Mononuclear cell (primary cell): ENCODE results near the gene SLC22A12. TPM values are rescaled to one million over a fixed set of nuclear protein-coding genes. Genes with fewer than 3 reads are reported as not detected.

Experiments used
- H3K27me3 ChIP-seq: 2 replicates; pipeline ENCODE4 v1.6.0; 2011; ENCODE audit warnings: low read length, control low read depth; ENCODE audit not compliant: insufficient read depth
- H3K4me1 ChIP-seq: 2 replicates; pipeline ENCODE4 v1.5.1; 2011; ENCODE audit warnings: mild to moderate bottlenecking, low read length, control low read depth; ENCODE audit not compliant: insufficient read depth
- H3K4me3 ChIP-seq: 2 replicates; pipeline ENCODE4 v1.5.1; 2011; ENCODE audit warnings: mild to moderate bottlenecking, low read length, moderate library complexity
- H3K9me3 ChIP-seq: 2 replicates; pipeline ENCODE4 v1.5.1; 2011; ENCODE audit warnings: low read depth, mild to moderate bottlenecking, control low read depth, low read length
- total RNA-seq: library from RNA; depleted of rRNA; stranded (reverse); fragments of >200 nt; gene quantifications from one replicate; pipeline ENCODE4 v1.2.3, GENCODE V29; 2012

Gene SLC22A12
- total RNA-seq, 1 donor, result not detected

- H3K9me3 ChIP-seq, result no peaks in the 10 kb centered on the region
- H3K4me3 ChIP-seq, result no peak overlapping the region
- H3K27me3 ChIP-seq, result no peaks in the 10 kb centered on the region
- peaks cover 10% of the 10 kb centered on the region for H3K4me1 ChIP-seq
These were observed 22.6 kb downstream of the SLC22A12 start for GRCh38 chr11:64613648-64614047.

GRCh38 chr11:64614917-64615316 is 23.9 kb downstream of the SLC22A12 start:
- H3K4me1 ChIP-seq, result peaks cover 10% of the 10 kb centered on the region
- no peaks in the 10 kb centered on the region for H3K27me3 ChIP-seq
- H3K4me3 ChIP-seq, result no peak overlapping the region
- H3K9me3 ChIP-seq, result no peaks in the 10 kb centered on the region

DNA sequence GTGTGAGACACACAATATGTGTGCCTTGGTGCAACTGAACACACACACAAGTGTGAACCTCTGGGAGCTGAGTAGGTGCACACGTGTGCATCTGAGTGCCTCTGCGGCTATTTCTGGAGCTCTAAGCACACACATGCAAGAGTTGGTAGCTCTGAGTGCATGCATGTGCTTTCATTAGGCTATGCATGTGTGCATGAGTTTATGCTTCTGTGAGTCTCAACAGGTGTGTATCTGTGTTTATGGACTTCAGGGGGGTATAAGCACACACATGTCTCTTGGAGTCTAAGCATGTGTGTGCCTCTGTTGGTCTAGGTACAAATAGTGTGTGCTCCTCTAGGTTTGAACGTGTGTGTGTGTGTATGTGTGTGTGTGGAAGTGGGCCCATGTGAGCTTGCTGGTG is 25.8 kb downstream of the SLC22A12 start:
- Histone ChIP-seq H3K4me3 (no peak overlapping the region), H3K27me3 (no peaks in the 10 kb centered on the region), H3K9me3 (no peaks in the 10 kb centered on the region), H3K4me1 (peaks cover 5% of the 10 kb centered on the region)

GRCh38 chr11:64619196-64619595 is 28.2 kb downstream of the SLC22A12 start:
- no peaks in the 10 kb centered on the region for H3K27me3 ChIP-seq
- no peak overlapping the region for H3K4me3 ChIP-seq
- H3K9me3 ChIP-seq, result no peaks in the 10 kb centered on the region
- peaks cover 3% of the 10 kb centered on the region for H3K4me1 ChIP-seq

GRCh38 chr11:64619811-64620380 is 28.9 kb downstream of the SLC22A12 start:
- H3K4me1 ChIP-seq, result peaks cover 10% of the 10 kb centered on the region
- H3K27me3 ChIP-seq, result no peaks in the 10 kb centered on the region
- no peak overlapping the region for H3K4me3 ChIP-seq
- no peaks in the 10 kb centered on the region for H3K9me3 ChIP-seq

GRCh38 chr11:64620381-64620971 is 29.5 kb downstream of the SLC22A12 start:
- Histone ChIP-seq H3K4me3 (no peak overlapping the region), H3K27me3 (no peaks in the 10 kb centered on the region), H3K4me1 (peaks cover 16% of the 10 kb centered on the region)

GRCh38 chr11:64621283-64622019 is 30.4 kb downstream of the SLC22A12 start:
- Histone ChIP-seq H3K4me3 (no peak overlapping the region), H3K4me1 (peaks cover 24% of the 10 kb centered on the region), H3K9me3 (no peaks in the 10 kb centered on the region), H3K27me3 (no peaks in the 10 kb centered on the region)

More at GRCh38 chr11:64620381-64620971, 29.5 kb downstream of the SLC22A12 start:
- no peaks in the 10 kb centered on the region for H3K9me3 ChIP-seq

DNA sequence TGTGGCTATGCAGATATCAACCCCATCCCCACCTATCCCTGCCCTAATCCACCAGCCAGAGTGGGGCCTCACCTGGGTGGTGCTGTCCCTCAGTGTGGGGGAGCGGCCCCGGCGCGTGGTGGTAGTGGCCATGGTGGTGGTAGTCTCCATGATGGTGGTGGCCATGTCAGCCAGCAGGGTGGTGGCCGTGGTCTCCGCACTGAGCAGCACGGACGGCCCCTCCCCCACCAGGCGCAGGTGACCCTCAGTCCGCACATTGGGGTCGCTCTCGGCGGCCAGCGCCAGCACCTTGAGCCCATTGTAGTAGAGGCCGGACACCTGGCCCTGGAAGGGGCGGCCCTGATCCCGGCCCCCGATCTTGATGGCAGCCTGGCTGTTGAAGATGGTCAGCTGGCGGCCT is 31.7 kb downstream of the SLC22A12 start:
- H3K4me1 ChIP-seq, result peaks cover 24% of the 10 kb centered on the region
- H3K4me3 ChIP-seq, result no peak overlapping the region
- no peaks in the 10 kb centered on the region for H3K27me3 ChIP-seq
- no peaks in the 10 kb centered on the region for H3K9me3 ChIP-seq

DNA sequence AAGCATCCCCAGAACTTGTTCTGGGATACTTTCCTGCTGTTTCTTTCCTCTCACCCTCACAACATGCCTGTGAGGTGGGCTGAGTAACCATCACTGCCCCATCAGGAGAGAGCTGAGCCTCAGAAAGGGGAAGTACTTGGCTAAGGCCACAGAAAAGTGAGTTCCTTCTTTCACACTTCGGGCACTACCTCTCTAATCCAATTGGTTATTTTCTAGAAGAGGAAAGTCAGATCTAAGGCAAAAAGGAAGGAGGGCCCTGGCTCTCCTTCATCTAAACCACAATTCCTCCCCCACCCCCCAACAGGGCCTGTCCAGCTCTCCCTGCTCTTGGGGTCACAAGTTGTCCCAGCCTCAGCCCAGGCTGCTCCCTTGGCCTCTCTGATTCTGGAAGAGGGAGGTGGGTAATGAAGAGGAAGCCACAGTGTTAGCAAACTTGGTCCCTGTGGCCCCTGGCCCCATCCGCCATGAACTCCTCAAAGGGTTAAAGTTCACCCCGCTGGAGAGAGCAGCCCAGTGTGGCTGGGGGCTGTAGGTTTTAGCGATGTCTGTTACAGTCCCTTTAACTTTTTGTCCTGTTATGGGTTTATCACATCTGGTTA is 34.0 kb downstream of the SLC22A12 start:
- no peaks in the 10 kb centered on the region for H3K27me3 ChIP-seq
- H3K4me1 ChIP-seq, result peaks cover 24% of the 10 kb centered on the region
- H3K4me3 ChIP-seq, result no peak overlapping the region
- H3K9me3 ChIP-seq, result no peaks in the 10 kb centered on the region

DNA sequence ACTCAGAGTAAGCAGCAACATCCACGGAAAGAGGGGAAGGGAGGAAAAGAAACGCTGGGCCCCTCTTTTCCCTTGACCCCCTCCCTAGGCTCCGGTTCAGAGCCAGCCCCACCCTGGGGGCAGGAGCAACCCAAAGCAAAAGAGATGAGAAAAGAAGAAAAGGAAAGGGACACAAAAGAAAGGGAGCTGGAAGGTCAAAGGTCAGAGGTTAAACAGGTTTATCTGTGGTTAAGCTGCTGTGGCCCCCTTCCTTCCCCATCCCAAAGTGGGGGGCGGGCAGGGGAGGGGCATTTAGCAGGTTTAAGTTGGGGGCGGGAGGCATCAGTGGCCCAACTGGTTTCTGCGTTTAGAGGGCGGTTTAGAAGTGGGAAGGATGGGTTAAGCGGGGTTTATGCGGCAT is 35.6 kb downstream of the SLC22A12 start:
- Histone ChIP-seq H3K4me1 (peaks cover 24% of the 10 kb centered on the region), H3K9me3 (no peaks in the 10 kb centered on the region), H3K27me3 (no peaks in the 10 kb centered on the region), H3K4me3 (no peak overlapping the region)

DNA sequence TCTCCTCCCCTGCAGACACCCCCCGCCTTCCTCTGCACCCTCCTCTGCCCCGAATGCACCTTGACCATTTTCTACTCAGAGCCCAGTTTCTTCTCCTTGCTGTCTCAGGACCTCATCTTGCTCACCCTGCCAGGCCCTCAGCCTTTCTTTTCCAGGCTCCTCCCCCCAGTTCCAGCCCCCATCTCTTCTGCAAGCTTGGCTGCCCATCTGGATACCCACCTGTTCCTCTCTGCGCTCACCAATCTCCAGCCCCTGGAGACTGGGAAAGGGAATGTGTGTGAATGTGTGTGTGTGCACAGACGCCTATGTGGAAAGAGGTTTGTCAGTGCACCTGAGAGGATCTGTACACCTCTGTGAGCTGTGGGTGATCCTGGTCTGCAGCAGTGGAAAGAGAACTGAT is 36.4 kb downstream of the SLC22A12 start:
- H3K27me3 ChIP-seq, result no peaks in the 10 kb centered on the region
- peaks cover 24% of the 10 kb centered on the region for H3K4me1 ChIP-seq
- no peak overlapping the region for H3K4me3 ChIP-seq
- no peaks in the 10 kb centered on the region for H3K9me3 ChIP-seq

- Histone ChIP-seq H3K9me3 (no peaks in the 10 kb centered on the region), H3K27me3 (no peaks in the 10 kb centered on the region), H3K4me1 (peaks cover 25% of the 10 kb centered on the region), H3K4me3 (no peak overlapping the region)
These were observed 37.6 kb downstream of the SLC22A12 start for GRCh38 chr11:64628596-64628995.

DNA sequence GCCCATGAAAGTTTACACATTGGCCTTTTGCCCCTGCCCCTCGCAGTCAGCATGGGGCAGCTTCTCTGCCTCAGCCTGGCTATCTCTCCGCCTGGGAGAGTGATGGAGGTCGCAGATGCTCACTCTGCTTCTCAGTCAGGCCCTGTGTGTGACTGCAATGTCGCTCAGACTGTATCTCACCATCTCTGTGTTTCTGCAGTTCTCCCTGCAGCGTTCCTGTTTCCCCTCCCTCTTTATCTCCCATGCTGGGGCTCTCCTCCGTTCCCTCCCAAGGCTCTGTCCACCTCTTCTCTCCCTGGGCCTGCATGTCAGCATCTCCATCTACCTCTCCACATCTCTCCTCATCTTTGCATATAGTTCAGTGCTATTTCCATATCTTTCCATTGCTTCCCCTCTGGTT is 38.1 kb downstream of the SLC22A12 start:
- Histone ChIP-seq H3K27me3 (no peaks in the 10 kb centered on the region), H3K4me3 (no peak overlapping the region), H3K4me1 (peaks cover 27% of the 10 kb centered on the region), H3K9me3 (no peaks in the 10 kb centered on the region)

- Histone ChIP-seq H3K4me3 (no peak overlapping the region), H3K27me3 (no peaks in the 10 kb centered on the region), H3K4me1 (peaks cover 19% of the 10 kb centered on the region), H3K9me3 (no peaks in the 10 kb centered on the region)
These were observed 39.0 kb downstream of the SLC22A12 start for GRCh38 chr11:64629796-64630562.

DNA sequence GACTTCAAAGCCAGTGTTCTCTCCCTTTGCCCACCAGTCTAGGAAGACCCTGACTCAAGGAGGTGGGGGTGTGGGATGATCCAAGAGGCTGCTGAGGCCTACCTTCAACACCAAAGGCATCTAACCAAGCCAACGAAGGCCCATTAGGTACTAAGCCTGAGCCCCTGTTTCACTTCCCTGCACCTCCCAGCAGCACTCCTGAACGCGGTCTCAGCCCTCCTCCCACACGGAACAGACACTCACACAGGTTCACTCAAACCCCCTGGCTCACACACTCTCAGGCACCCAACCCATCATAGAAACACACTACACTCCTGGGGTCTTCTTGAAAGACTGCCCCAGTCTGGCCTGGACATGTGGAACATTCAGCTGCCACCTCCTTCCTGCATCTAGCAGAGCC is 40.7 kb downstream of the SLC22A12 start:
- no peaks in the 10 kb centered on the region for H3K27me3 ChIP-seq
- no peak overlapping the region for H3K4me3 ChIP-seq
- H3K4me1 ChIP-seq, result peaks cover 6% of the 10 kb centered on the region
- no peaks in the 10 kb centered on the region for H3K9me3 ChIP-seq
